ENCODE measurements around the gene TSPAN11.
A peak's percentile ranks its signal among the peaks of the same experiment; 100 is the strongest.

GRCh38 chr12:30882706-30883105 is 43.8 kb upstream of the TSPAN11 start:
- TF ChIP-seq CTCF (conservative IDR thresholded peaks at IDR 0.05; ENCODE audit: low read depth in 2 of 2): peak; percentile 18 to 46; a peak in 2 of 4 replicates
- no peak for TF ChIP-seq ZNF331 (CRISPR knock-in tag; IDR thresholded peaks at IDR 0.05; ENCODE audit: low read depth)

Measured in GM23338 (cell line).